Measurements from ENCODE around the gene KLHL9. TPM values are rescaled to one million over a fixed set of nuclear protein-coding genes. Genes with fewer than 3 reads are reported as not detected.

KLHL9 gene
- total RNA-seq (2014; rRNA removed; shearing (Covaris generic)) (19.3 and 19.9 TPM in 2 replicates), total RNA-seq (2022) (18.5 and 21.1 TPM in 2 replicates), Bru-seq, nascent RNA (percentile 92 among the genes with signal in this experiment), BruChase-seq, experiment 1, labeled RNA remaining after a 6-hour chase (percentile 76 among the genes with signal in this experiment), BruChase-seq, experiment 2, labeled RNA remaining after a 2-hour chase (percentile 97 among the genes with signal in this experiment)
- long read RNA-seq, full-length matches to known transcripts, result 12 of 14 reads
- long read RNA-seq, partial matches to known transcripts, result 0 of 14 reads
- long read RNA-seq, other reads (novel, unspliced or antisense), result 2 of 14 reads

GRCh38 chr9:21334701-21335632 lies at the start of gene KLHL9:
Gene KLHL9, minus strand, starts transcription at chr9:21335404. Its CDS starts 545 bp downstream, at chr9:21334859.
- ChIA-PET POLR2A (interaction anchor here (0.5 to 2.1 kb wide), 13 partner anchors 9 to 837 kb away, joined by 3 to 10 read pairs (median 3); no protein-coding TSS in a partner anchor), CTCF (ENCODE audit: unreplicated experiment) (interaction anchor here (0.7 kb wide), 2 partner anchors 9 to 12 kb away, joined by 3 read pairs; no protein-coding TSS in a partner anchor)
- Histone ChIP-seq H3K4me1 (ENCODE audit: insufficient read depth, low read length, poor library complexity, severe bottlenecking) (peaks cover 45% of the 10 kb centered on the region), H3K36me3 (ENCODE audit: insufficient read depth, low read length) (peaks cover 36% of the 10 kb centered on the region), H3K79me2 (ENCODE audit: insufficient read depth, low read depth, low read length) (peaks cover 56% of the 10 kb centered on the region), H4K20me1 (ENCODE audit: insufficient read depth, low read length) (peaks cover 23% of the 10 kb centered on the region; the same call in 1 of the 2 replicates), H3K4me2 (ENCODE audit: low read length) (peak within 1 kb of the TSS; percentile 93), H3K27ac (ENCODE audit: low read depth, low read length, poor library complexity, severe bottlenecking) (peak within 1 kb of the TSS; percentile 62), H3K9me3 (ENCODE audit: low read length) (no peaks in the 10 kb centered on the region), H3K4me3 (ENCODE audit: low read depth, low read length, poor library complexity, severe bottlenecking) (peak within 1 kb of the TSS; percentile 83), H3K9me2 (ENCODE audit: insufficient read depth, low read length) (no peaks in the 10 kb centered on the region), H2AFZ (ENCODE audit: low read length) (peak within 1 kb of the TSS; percentile 99)
- DNase-seq (ENCODE audit: low spot score), result peak; percentile 92
- TF ChIP-seq EZH2phosphoT487 (IDR thresholded peaks at IDR 0.05; ENCODE audit: borderline replicate concordance, low read depth, low read length) (no peak), CTCF (conservative IDR thresholded peaks at IDR 0.05; ENCODE audit: low read length) (no peak)
- BruUV-seq (replicated peaks), result TSS peak; percentile 61
- intact Hi-C loops (cut with micrococcal nuclease; ENCODE audit: unreplicated experiment), result loop anchor here (1.0 to 10.0 kb wide), 4 partner anchors 468 to 910 kb away; partner anchors contain the start of genes CDKN2A, CDKN2B-AS1 and FOCAD

- ChIA-PET POLR2A (no interaction called here), CTCF (ENCODE audit: unreplicated experiment) (no interaction called here)
- Histone ChIP-seq H3K9me3 (ENCODE audit: low read length) (no peaks in the 10 kb centered on the region), H3K27ac (ENCODE audit: low read depth, low read length, poor library complexity, severe bottlenecking) (no peak overlapping the region), H4K20me1 (ENCODE audit: insufficient read depth, low read length) (peaks cover 3% of the 10 kb centered on the region; the same call in 1 of the 2 replicates), H3K4me2 (ENCODE audit: low read length) (no peak overlapping the region), H3K9me2 (ENCODE audit: insufficient read depth, low read length) (no peaks in the 10 kb centered on the region), H3K4me3 (ENCODE audit: low read depth, low read length, poor library complexity, severe bottlenecking) (no peak overlapping the region), H3K36me3 (ENCODE audit: insufficient read depth, low read length) (no peaks in the 10 kb centered on the region), H3K79me2 (ENCODE audit: insufficient read depth, low read depth, low read length) (no peaks in the 10 kb centered on the region), H3K4me1 (ENCODE audit: insufficient read depth, low read length, poor library complexity, severe bottlenecking) (no peaks in the 10 kb centered on the region), H2AFZ (ENCODE audit: low read length) (no peak overlapping the region)
- intact Hi-C loops (cut with micrococcal nuclease; ENCODE audit: unreplicated experiment), result no loop called here
- no TSS peak for BruUV-seq (replicated peaks)
- TF ChIP-seq EZH2phosphoT487 (IDR thresholded peaks at IDR 0.05; ENCODE audit: borderline replicate concordance, low read depth, low read length) (no peak), CTCF (conservative IDR thresholded peaks at IDR 0.05; ENCODE audit: low read length) (no peak)
- no peak for DNase-seq (ENCODE audit: low spot score)
These were observed 48.4 kb upstream of the KLHL9 start for GRCh38 chr9:21383627-21384026.

Measured in OCI-LY7 (cell line).